Panc1 (cell line): ENCODE data around the gene C22orf15.

Experiments
- POLR2AphosphoS5 ChIP-seq: IDR thresholded peaks from 2 replicates; pipeline ENCODE4 v1.6.1; 2012; ENCODE audit warnings: mild to moderate bottlenecking, low read depth, low read length, moderate library complexity
- REST ChIP-seq, 2 experiments: IDR thresholded peaks; 2 replicates each; pipeline ENCODE4 v1.6.1; 2011 to 2012; ENCODE audit warnings: low read depth in 2 of 2, control low read depth in 1 of 2, low read length in 1 of 2, mild to moderate bottlenecking in 1 of 2, moderate library complexity in 1 of 2; ENCODE audit not compliant: insufficient read depth in 1 of 2
- SIN3A ChIP-seq: IDR thresholded peaks from 2 replicates; pipeline ENCODE4 v1.6.1; 2012; ENCODE audit warnings: low read depth, mild to moderate bottlenecking, low read length, moderate library complexity, borderline replicate concordance; ENCODE audit not compliant: insufficient read depth
- TCF7L2 ChIP-seq: IDR thresholded peaks from 2 replicates; pipeline ENCODE4 v1.6.1; 2011; ENCODE audit warnings: mild to moderate bottlenecking, low read depth, low read length, inconsistent platforms
- TF ChIP-seq, protein P1 (sequence below): fragments of 450-650 bp; IDR thresholded peaks from 2 replicates; pipeline ENCODE4 v1.5.1; 2017; ENCODE audit warnings: mild to moderate bottlenecking

- TF ChIP-seq, protein P1, sequence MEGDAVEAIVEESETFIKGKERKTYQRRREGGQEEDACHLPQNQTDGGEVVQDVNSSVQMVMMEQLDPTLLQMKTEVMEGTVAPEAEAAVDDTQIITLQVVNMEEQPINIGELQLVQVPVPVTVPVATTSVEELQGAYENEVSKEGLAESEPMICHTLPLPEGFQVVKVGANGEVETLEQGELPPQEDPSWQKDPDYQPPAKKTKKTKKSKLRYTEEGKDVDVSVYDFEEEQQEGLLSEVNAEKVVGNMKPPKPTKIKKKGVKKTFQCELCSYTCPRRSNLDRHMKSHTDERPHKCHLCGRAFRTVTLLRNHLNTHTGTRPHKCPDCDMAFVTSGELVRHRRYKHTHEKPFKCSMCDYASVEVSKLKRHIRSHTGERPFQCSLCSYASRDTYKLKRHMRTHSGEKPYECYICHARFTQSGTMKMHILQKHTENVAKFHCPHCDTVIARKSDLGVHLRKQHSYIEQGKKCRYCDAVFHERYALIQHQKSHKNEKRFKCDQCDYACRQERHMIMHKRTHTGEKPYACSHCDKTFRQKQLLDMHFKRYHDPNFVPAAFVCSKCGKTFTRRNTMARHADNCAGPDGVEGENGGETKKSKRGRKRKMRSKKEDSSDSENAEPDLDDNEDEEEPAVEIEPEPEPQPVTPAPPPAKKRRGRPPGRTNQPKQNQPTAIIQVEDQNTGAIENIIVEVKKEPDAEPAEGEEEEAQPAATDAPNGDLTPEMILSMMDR, result no peak
- TF ChIP-seq REST (IDR thresholded peaks at IDR 0.05; ENCODE audit: insufficient read depth in 1 of 2, low read depth in 2 of 2, low read length in 1 of 2) (no peak), SIN3A (no peak), POLR2AphosphoS5 (no peak), TCF7L2 (no peak)
Measured at GRCh38 chr22:23722160-23722559, 40.6 kb upstream of the C22orf15 start.
